Mucosa of descending colon (tissue), 3 donors: Measurements from ENCODE around the gene NTM. TPM values are rescaled to one million over a fixed set of nuclear protein-coding genes. Genes with fewer than 3 reads are reported as not detected.

Experiments
- ATAC-seq: fragments of 200-7000 bp; cut with Tn5 transposase; one replicate; pipeline ENCODE4 v1.9.1; 2020; ENCODE audit warnings: mild to moderate bottlenecking, moderate library complexity
- DNase-seq, 3 donors: peaks; one replicate each; pipeline ENCODE4 v3.0.0-alpha.2; 2020
- H3K36me3 ChIP-seq: fragments of 200-600 bp; one replicate; pipeline ENCODE4 v1.8.0; 2021; ENCODE audit warnings: low read depth, mild to moderate bottlenecking
- H3K4me1 ChIP-seq: fragments of 200-600 bp; one replicate; pipeline ENCODE4 v1.8.0; 2021; ENCODE audit warnings: low read depth, mild to moderate bottlenecking
- H3K4me3 ChIP-seq: fragments of 200-600 bp; one replicate; pipeline ENCODE4 v1.8.0; 2021; ENCODE audit warnings: mild to moderate bottlenecking
- H3K9me3 ChIP-seq: fragments of 200-600 bp; one replicate; pipeline ENCODE4 v1.8.0; 2021; ENCODE audit warnings: mild to moderate bottlenecking
- intact Hi-C, 2 donors: fragments of 100-400 bp; cut with DNase I in 1 of 2; cut with micrococcal nuclease in 1 of 2; formaldehyde crosslinking; loops; one replicate each; pipeline versions ENCODE4 v1.11.0 to v1.11.1; 2022; cut with DNase I, micrococcal nuclease
- total RNA-seq, 3 donors: library from RNA; stranded (reverse); fragmentation: NEBNext Ultra II Directional in 2 of 3; extraction: Animal tissue kit (Norgen Biotek cat#: 25700) in 2 of 3; gene quantifications; one replicate each; pipeline versions ENCODE4 v1.2.1 to v1.2.4, GENCODE V29; 2021 to 2023
- TF ChIP-seq, protein P1 (sequence below): fragments of 200-600 bp; IDR thresholded peaks from one replicate; pipeline ENCODE4 v1.8.0; 2022; ENCODE audit warnings: antibody characterized with exemption, mild to moderate bottlenecking
- donor health status: DM: no; HTN: no; CAD: no; lungs with moderate emphysema.
- donor health status: DM: no; HTN: no; CAD: no.
- donor health status: DM: no; HTN: yes; CAD: no.

The NTM gene
- total RNA-seq, 3 donors from 2014 or later: 0.64 to 7.7 (median 1.2) TPM

GRCh38 chr11:131870305-131870704 is 499.9 kb downstream of the NTM start:
- H3K4me1 ChIP-seq: no peaks in the 10 kb centered on the region
- H3K9me3 ChIP-seq: no peaks in the 10 kb centered on the region
- no peaks in the 10 kb centered on the region for H3K36me3 ChIP-seq
- intact Hi-C loops: no loop called here
- TF ChIP-seq, protein P1, sequence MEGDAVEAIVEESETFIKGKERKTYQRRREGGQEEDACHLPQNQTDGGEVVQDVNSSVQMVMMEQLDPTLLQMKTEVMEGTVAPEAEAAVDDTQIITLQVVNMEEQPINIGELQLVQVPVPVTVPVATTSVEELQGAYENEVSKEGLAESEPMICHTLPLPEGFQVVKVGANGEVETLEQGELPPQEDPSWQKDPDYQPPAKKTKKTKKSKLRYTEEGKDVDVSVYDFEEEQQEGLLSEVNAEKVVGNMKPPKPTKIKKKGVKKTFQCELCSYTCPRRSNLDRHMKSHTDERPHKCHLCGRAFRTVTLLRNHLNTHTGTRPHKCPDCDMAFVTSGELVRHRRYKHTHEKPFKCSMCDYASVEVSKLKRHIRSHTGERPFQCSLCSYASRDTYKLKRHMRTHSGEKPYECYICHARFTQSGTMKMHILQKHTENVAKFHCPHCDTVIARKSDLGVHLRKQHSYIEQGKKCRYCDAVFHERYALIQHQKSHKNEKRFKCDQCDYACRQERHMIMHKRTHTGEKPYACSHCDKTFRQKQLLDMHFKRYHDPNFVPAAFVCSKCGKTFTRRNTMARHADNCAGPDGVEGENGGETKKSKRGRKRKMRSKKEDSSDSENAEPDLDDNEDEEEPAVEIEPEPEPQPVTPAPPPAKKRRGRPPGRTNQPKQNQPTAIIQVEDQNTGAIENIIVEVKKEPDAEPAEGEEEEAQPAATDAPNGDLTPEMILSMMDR: no peak
- DNase-seq (no peak), ATAC-seq (no peak)
- no peak overlapping the region for H3K4me3 ChIP-seq

- DNase-seq (no peak), ATAC-seq (no peak)
- Histone ChIP-seq H3K36me3 (no peaks in the 10 kb centered on the region), H3K4me1 (no peaks in the 10 kb centered on the region), H3K9me3 (no peaks in the 10 kb centered on the region), H3K4me3 (no peak overlapping the region)
- intact Hi-C loops: no loop called here
- TF ChIP-seq, protein P1: no peak
These were observed 500.6 kb downstream of the NTM start for GRCh38 chr11:131871006-131871405.

GRCh38 chr11:131874070-131874469 is 503.7 kb downstream of the NTM start:
- H3K4me1 ChIP-seq: no peaks in the 10 kb centered on the region
- H3K9me3 ChIP-seq: no peaks in the 10 kb centered on the region
- DNase-seq: no peak
- no peak for ATAC-seq
- intact Hi-C loops: no loop called here
- H3K36me3 ChIP-seq: no peaks in the 10 kb centered on the region
- TF ChIP-seq, protein P1: no peak
- H3K4me3 ChIP-seq: no peak overlapping the region

DNA sequence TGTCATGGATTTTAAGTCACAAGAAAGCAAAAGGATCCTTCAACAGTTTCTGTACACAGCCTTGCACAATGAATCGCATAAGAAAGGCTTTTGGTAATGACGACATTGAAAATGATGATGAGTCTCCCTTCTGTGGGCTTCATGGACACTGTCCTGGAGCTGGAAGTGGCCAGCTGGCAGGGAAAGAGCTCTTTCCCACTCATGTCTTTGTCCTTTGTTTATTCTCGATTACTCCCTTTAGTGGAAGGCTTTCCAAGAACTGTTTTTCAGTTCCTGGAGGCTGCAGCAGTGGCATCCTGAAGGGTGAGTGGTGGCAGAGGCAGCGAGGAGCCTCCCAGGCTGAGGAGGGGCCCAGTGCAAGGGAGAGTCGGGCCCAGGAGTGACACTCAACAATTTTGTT is 505.2 kb downstream of the NTM start:
- TF ChIP-seq, protein P1: no peak
- H3K4me1 ChIP-seq: no peaks in the 10 kb centered on the region
- ATAC-seq (no peak), DNase-seq (no peak)
- intact Hi-C loops: no loop called here
- no peaks in the 10 kb centered on the region for H3K36me3 ChIP-seq
- no peak overlapping the region for H3K4me3 ChIP-seq
- H3K9me3 ChIP-seq: no peaks in the 10 kb centered on the region

DNA sequence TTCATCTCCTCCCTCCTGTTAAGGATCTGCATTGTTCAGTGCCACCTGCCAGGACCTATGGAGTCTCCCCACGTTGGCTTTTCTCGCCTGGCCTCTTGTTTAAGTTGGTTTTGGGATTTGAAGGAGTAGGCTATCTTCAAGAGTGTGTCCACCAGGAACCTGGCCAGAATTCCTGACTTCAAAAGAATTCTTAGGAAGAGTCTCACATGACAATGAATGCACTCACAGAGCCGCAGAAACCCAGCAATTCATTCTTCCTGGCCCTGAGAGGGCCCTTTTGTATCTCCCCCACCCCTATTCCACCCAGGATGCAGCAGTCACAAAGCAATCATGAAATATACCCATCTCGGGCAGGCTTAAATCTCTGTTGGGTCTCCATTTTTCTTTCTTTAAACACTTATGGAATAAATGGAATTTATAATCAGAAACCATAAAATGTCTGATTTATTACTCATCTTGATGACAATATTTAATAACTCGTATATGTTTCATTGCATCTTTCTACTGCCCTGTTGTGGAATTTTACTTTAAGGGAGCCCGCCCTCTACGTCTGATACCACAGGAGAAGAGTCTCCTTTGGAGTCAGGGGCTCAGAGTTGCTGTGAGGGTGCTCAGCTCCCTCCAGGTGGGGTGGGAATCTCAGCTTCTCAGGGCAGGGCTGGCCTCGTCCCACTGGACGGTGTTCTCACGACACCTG is 507.0 kb downstream of the NTM start:
- DNase-seq: no peak
- Histone ChIP-seq H3K9me3 (no peaks in the 10 kb centered on the region), H3K4me3 (no peak overlapping the region), H3K36me3 (no peaks in the 10 kb centered on the region), H3K4me1 (no peaks in the 10 kb centered on the region)
- no peak for ATAC-seq
- TF ChIP-seq, protein P1: no peak
- intact Hi-C loops: no loop called here

- TF ChIP-seq, protein P1: no peak
- Histone ChIP-seq H3K9me3 (no peaks in the 10 kb centered on the region), H3K36me3 (no peaks in the 10 kb centered on the region), H3K4me1 (no peaks in the 10 kb centered on the region), H3K4me3 (no peak overlapping the region)
- intact Hi-C loops: no loop called here
- ATAC-seq (no peak), DNase-seq (no peak)
These were observed 509.9 kb downstream of the NTM start for GRCh38 chr11:131880316-131880715.
